HL-60 (cell line): Measurements from ENCODE around the gene MTFP1.

Experiments
- CTCF ChIP-seq: IDR thresholded peaks from one replicate; pipeline ENCODE4 v1.5.1; 2011; ENCODE audit warnings: low read length, control low read depth, inconsistent platforms; ENCODE audit not compliant: insufficient read depth
- GABPA ChIP-seq: IDR thresholded peaks from 2 replicates; pipeline ENCODE4 v1.6.1; 2012; ENCODE audit warnings: low read depth
- POLR2AphosphoS5 ChIP-seq: IDR thresholded peaks from 2 replicates; pipeline ENCODE4 v1.6.1; 2012; ENCODE audit warnings: low read depth
- SPI1 ChIP-seq: IDR thresholded peaks from 2 replicates; pipeline ENCODE4 v1.6.1; 2012; ENCODE audit warnings: low read depth, mild to moderate bottlenecking, borderline replicate concordance
- TF ChIP-seq, protein P1 (sequence below): IDR thresholded peaks from 2 replicates; pipeline ENCODE4 v1.6.1; 2012; ENCODE audit warnings: low read depth; ENCODE audit not compliant: insufficient replicate concordance

- TF ChIP-seq POLR2AphosphoS5 (no peak), GABPA (no peak), CTCF (no peak), SPI1 (no peak)
- TF ChIP-seq, protein P1, sequence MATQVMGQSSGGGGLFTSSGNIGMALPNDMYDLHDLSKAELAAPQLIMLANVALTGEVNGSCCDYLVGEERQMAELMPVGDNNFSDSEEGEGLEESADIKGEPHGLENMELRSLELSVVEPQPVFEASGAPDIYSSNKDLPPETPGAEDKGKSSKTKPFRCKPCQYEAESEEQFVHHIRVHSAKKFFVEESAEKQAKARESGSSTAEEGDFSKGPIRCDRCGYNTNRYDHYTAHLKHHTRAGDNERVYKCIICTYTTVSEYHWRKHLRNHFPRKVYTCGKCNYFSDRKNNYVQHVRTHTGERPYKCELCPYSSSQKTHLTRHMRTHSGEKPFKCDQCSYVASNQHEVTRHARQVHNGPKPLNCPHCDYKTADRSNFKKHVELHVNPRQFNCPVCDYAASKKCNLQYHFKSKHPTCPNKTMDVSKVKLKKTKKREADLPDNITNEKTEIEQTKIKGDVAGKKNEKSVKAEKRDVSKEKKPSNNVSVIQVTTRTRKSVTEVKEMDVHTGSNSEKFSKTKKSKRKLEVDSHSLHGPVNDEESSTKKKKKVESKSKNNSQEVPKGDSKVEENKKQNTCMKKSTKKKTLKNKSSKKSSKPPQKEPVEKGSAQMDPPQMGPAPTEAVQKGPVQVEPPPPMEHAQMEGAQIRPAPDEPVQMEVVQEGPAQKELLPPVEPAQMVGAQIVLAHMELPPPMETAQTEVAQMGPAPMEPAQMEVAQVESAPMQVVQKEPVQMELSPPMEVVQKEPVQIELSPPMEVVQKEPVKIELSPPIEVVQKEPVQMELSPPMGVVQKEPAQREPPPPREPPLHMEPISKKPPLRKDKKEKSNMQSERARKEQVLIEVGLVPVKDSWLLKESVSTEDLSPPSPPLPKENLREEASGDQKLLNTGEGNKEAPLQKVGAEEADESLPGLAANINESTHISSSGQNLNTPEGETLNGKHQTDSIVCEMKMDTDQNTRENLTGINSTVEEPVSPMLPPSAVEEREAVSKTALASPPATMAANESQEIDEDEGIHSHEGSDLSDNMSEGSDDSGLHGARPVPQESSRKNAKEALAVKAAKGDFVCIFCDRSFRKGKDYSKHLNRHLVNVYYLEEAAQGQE, result no peak
Observed at GRCh38 chr22:30445438-30446145, 20.0 kb downstream of the MTFP1 start.
